Adrenal gland (tissue), 5 donors: ENCODE results near the gene SULT1C4.

Source experiments
- CTCF ChIP-seq, 6 experiments: fragments of 450-650 bp in 4 of 6; fragments of 200-600 bp in 2 of 6; sonication (generic) in 1 of 6; IDR thresholded peaks; 1 replicate in 5 of 6; 2 replicates in 1 of 6; pipeline versions ENCODE4 v1.5.1 to v1.8.0; 2016 to 2021; ENCODE audit warnings: antibody characterized with exemption in 6 of 6, mild to moderate bottlenecking in 2 of 6, moderate library complexity in 1 of 6
- POLR2A ChIP-seq, 2 donors: fragments of 450-650 bp; IDR thresholded peaks; one replicate each; pipeline ENCODE4 v1.6.1; 2017; ENCODE audit warnings: antibody characterized with exemption in 2 of 2, mild to moderate bottlenecking in 2 of 2, moderate library complexity in 1 of 2
- donor health status: DM: no; HTN: no; CAD: no.

GRCh38 chr2:108376774-108377173, 980 bp upstream of the SULT1C4 start:
- TF ChIP-seq CTCF (IDR thresholded peaks at IDR 0.05) (no peak), POLR2A (IDR thresholded peaks at IDR 0.05) (no peak)
